T-helper 1 cell treated with Interleukin-12 subunit alpha and Interleukin-12 subunit beta and Interleukin-4 antibody, amounts not matched to agents 30 μg/mL and 1 μg/mL, for 36 hours (primary cell): ENCODE measurements around the gene ERCC6L.
"Not testable (repeated sequence)": the region's sequence is repeated elsewhere in the genome, so short reads cannot be mapped to it uniquely, and the experiment has no call there.

Experiments
- H3K27ac Mint-ChIP-seq: one replicate; pipeline ENCODE4 v1.8.0; 2021; ENCODE audit warnings: mild to moderate bottlenecking, mixed read lengths
- H3K27me3 Mint-ChIP-seq: one replicate; pipeline ENCODE4 v1.8.0; 2021; ENCODE audit warnings: low read depth, mixed read lengths
- H3K36me3 Mint-ChIP-seq: one replicate; pipeline ENCODE4 v1.8.0; 2021; ENCODE audit warnings: low read depth, mixed read lengths
- H3K4me1 Mint-ChIP-seq: one replicate; pipeline ENCODE4 v1.8.0; 2021; ENCODE audit warnings: low read depth, mixed read lengths
- H3K4me3 Mint-ChIP-seq: one replicate; pipeline ENCODE4 v1.8.0; 2021; ENCODE audit warnings: mild to moderate bottlenecking, moderate library complexity, mixed read lengths
- H3K9me3 Mint-ChIP-seq: one replicate; pipeline ENCODE4 v1.8.0; 2021; ENCODE audit warnings: mixed read lengths

The ERCC6L gene

DNA sequence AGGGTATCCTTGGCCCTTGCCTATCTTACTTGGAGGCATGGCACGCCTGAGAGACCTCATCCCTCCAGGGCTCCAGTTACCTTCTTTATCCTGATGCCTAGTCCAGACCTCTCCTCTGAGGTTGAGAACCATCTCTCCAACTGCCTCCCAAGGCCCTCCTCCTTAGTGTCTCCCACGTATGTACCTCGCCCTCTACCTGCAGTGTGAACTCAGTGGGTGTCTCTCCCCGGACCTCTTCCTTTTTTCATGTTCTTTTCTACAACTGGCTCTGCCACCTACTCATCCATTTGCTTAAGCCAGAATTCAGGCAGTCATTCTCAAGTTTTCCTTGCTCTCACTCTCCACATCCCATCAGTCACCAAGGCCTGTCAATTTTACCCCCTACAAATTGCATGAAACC lies 21.6 kb upstream of the ERCC6L start:
- Mint-ChIP-seq H3K4me1 (no peaks in the 10 kb centered on the region), H3K36me3 (no peaks in the 10 kb centered on the region), H3K9me3 (no peaks in the 10 kb centered on the region), H3K27ac (no peak overlapping the region), H3K4me3 (no peak overlapping the region), H3K27me3 (peaks cover 12% of the 10 kb centered on the region)

- Mint-ChIP-seq H3K4me3 (no peak overlapping the region), H3K4me1 (no peaks in the 10 kb centered on the region), H3K27ac (no peak overlapping the region)
Measured at GRCh38 chrX:72258174-72258573, 19.3 kb upstream of the ERCC6L start.

GRCh38 chrX:72255864-72256263 lies 17.0 kb upstream of the ERCC6L start:
- H3K36me3 Mint-ChIP-seq: no peaks in the 10 kb centered on the region
- no peaks in the 10 kb centered on the region for H3K4me1 Mint-ChIP-seq
- H3K4me3 Mint-ChIP-seq: no peak overlapping the region
- peaks cover 30% of the 10 kb centered on the region for H3K27me3 Mint-ChIP-seq
- H3K9me3 Mint-ChIP-seq: no peaks in the 10 kb centered on the region
- H3K27ac Mint-ChIP-seq: no peak overlapping the region

More at GRCh38 chrX:72258174-72258573, 19.3 kb upstream of the ERCC6L start:
- Mint-ChIP-seq H3K36me3 (no peaks in the 10 kb centered on the region), H3K27me3 (peaks cover 24% of the 10 kb centered on the region), H3K9me3 (no peaks in the 10 kb centered on the region)

DNA sequence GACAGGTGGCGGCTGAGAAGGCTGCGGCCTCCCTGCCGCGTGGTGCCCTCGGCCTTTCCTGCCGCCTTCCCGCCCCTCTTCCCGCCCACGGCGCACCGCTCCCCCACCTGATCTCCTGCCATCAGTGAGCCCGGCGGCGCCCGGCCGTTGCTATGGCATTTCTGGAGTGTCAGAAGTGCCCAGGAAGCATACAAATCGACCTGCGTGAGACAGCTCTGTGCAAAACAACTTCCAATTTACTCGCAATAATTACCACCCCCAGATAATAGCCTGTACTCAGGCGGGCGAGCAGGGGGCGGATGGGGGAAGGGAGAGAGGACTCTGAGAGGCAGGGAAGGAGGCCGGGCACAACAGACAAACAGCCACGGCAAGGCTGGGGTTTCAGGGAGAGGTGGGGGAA lies 16.6 kb upstream of the ERCC6L start:
- no peaks in the 10 kb centered on the region for H3K4me1 Mint-ChIP-seq
- H3K27me3 Mint-ChIP-seq: peaks cover 30% of the 10 kb centered on the region
- no peak overlapping the region for H3K27ac Mint-ChIP-seq
- H3K4me3 Mint-ChIP-seq: no peak overlapping the region
- H3K36me3 Mint-ChIP-seq: no peaks in the 10 kb centered on the region
- no peaks in the 10 kb centered on the region for H3K9me3 Mint-ChIP-seq

- H3K4me1 Mint-ChIP-seq: no peaks in the 10 kb centered on the region
- H3K27me3 Mint-ChIP-seq: peaks cover 30% of the 10 kb centered on the region
- H3K9me3 Mint-ChIP-seq: no peaks in the 10 kb centered on the region
- no peak overlapping the region for H3K27ac Mint-ChIP-seq
- H3K36me3 Mint-ChIP-seq: no peaks in the 10 kb centered on the region
- no peak overlapping the region for H3K4me3 Mint-ChIP-seq
Measured at GRCh38 chrX:72254816-72255215, 16.0 kb upstream of the ERCC6L start.

- H3K36me3 Mint-ChIP-seq: no peaks in the 10 kb centered on the region
- H3K4me3 Mint-ChIP-seq: no peak overlapping the region
- H3K4me1 Mint-ChIP-seq: no peaks in the 10 kb centered on the region
- no peaks in the 10 kb centered on the region for H3K9me3 Mint-ChIP-seq
- no peak overlapping the region for H3K27ac Mint-ChIP-seq
- H3K27me3 Mint-ChIP-seq: peaks cover 30% of the 10 kb centered on the region
Measured at GRCh38 chrX:72253686-72254085, 14.9 kb upstream of the ERCC6L start.

DNA sequence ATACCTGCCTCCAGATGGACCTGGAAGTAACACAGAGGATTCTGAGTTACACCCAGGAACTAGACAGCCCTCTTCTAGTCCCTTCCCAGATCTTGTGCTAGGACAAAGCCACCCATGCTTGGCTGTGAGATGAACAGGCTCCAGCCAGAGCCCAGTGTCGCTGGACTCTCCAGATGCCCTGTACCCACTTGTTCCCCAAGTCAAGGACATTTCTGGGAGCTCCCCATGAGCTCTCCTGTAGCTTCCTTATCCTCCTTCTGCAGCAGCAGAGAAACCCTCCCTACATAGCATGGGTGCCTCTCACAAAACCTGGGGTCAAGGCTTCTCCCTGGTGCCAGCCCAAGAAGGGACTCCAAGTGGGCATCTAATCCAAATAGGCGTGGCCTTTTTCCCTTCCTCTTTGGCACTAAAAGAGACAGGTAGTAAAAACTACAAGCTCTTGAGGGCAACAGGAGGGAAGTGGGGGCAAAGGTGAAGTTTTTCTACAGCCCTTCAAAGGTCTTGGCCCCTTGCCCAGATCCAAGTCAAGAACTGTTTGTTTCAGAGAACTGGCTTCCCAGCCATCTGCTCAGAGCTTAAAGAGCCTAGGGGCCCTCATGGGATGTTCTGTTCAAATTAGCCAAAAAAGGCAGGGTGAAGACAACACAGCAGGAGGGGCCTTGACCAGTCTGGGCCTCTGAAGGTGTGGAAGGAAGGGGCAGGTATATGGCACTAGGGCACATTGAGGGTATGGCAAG lies 8.5 kb upstream of the ERCC6L start:
- H3K36me3 Mint-ChIP-seq: no peaks in the 10 kb centered on the region
- H3K9me3 Mint-ChIP-seq: no peaks in the 10 kb centered on the region
- no peaks in the 10 kb centered on the region for H3K4me1 Mint-ChIP-seq
- no peaks in the 10 kb centered on the region for H3K27me3 Mint-ChIP-seq
- no peak overlapping the region for H3K4me3 Mint-ChIP-seq
- no peak overlapping the region for H3K27ac Mint-ChIP-seq

- H3K27me3 Mint-ChIP-seq: no peaks in the 10 kb centered on the region
- no peaks in the 10 kb centered on the region for H3K9me3 Mint-ChIP-seq
- H3K4me3 Mint-ChIP-seq: no peak overlapping the region
- H3K4me1 Mint-ChIP-seq: no peaks in the 10 kb centered on the region
- no peak overlapping the region for H3K27ac Mint-ChIP-seq
- H3K36me3 Mint-ChIP-seq: no peaks in the 10 kb centered on the region
Measured at GRCh38 chrX:72245461-72246089, 6.7 kb upstream of the ERCC6L start.

DNA sequence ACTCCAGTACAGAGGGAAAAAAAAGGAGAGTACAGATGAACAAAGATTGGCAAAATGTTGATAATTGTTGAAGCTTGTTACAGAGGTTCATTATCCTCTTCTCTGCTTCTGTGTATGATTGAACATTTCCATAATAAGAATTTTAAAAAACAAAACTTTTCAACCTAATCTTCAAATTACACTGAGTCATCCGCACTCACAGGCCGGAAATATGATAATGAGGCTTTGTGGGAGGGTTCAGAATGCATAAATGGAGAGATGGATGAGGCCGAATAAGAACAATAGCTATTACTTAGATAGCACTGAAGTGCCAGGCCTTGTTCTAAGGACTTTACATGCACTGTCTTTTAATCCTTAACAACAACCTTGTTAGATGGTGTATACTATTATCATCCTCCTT lies 4.6 kb upstream of the ERCC6L start:
- Mint-ChIP-seq H3K4me1 (no peaks in the 10 kb centered on the region), H3K36me3 (no peaks in the 10 kb centered on the region), H3K9me3 (no peaks in the 10 kb centered on the region), H3K27me3 (no peaks in the 10 kb centered on the region), H3K4me3 (no peak overlapping the region), H3K27ac (no peak overlapping the region)

- no peaks in the 10 kb centered on the region for H3K9me3 Mint-ChIP-seq
- H3K36me3 Mint-ChIP-seq: peaks cover 4% of the 10 kb centered on the region
- peaks cover 5% of the 10 kb centered on the region for H3K4me1 Mint-ChIP-seq
- no peak overlapping the region for H3K4me3 Mint-ChIP-seq
- H3K27ac Mint-ChIP-seq: no peak overlapping the region
- no peaks in the 10 kb centered on the region for H3K27me3 Mint-ChIP-seq
Measured at GRCh38 chrX:72240976-72241375, 2.1 kb upstream of the ERCC6L start.

DNA sequence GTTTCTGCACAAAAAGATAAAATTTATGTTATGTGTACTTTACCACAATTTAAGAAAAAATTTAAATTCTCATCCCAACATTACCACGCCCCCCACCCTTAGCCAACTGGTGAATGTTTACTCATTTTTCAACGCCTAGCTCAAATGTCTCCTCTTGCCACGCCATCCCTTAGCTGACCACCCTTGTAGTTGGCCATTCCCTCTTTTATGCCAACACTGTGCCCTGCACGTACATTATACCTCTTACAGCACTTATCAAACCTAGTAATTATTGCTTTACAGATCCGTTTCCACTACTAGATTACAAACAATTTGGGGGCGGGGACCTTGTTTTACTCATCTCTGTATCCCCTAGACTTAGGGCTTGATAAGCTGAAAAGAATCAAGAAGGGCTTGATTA lies 644 bp downstream of the ERCC6L start:
- Mint-ChIP-seq H3K27me3 (no peaks in the 10 kb centered on the region), H3K27ac (peak overlapping the region; percentile 31), H3K4me1 (peaks cover 8% of the 10 kb centered on the region), H3K9me3 (no peaks in the 10 kb centered on the region), H3K4me3 (peak overlapping the region; percentile 80), H3K36me3 (peaks cover 7% of the 10 kb centered on the region)

GRCh38 chrX:72236841-72237240 lies 2.0 kb downstream of the ERCC6L start:
- no peaks in the 10 kb centered on the region for H3K9me3 Mint-ChIP-seq
- H3K36me3 Mint-ChIP-seq: peaks cover 7% of the 10 kb centered on the region
- H3K4me1 Mint-ChIP-seq: peaks cover 8% of the 10 kb centered on the region
- no peak overlapping the region for H3K27ac Mint-ChIP-seq
- H3K4me3 Mint-ChIP-seq: peak overlapping the region; percentile 37
- H3K27me3 Mint-ChIP-seq: no peaks in the 10 kb centered on the region

DNA sequence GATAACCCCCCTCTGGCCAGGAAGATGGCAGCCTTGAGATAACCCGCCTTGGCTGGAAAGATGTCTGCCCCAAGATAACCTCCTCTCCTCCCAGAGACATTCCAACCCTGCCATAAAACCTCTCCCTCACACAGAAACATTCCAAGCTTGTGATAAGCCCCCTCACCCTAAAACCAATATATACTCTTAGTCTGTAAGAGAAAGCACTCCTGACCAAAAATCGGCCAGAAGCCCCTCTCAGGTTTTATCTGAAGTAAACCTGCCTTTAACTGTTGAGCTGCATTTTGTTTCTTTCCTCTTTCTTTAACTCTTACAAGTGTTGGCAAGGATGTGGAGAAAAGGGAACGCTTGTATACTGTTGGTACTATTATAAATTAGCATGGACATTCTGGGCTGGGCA lies 8.5 kb downstream of the ERCC6L start:
- peaks cover 21% of the 10 kb centered on the region for H3K36me3 Mint-ChIP-seq
- no peak overlapping the region for H3K4me3 Mint-ChIP-seq
- H3K9me3 Mint-ChIP-seq: no peaks in the 10 kb centered on the region
- no peak overlapping the region for H3K27ac Mint-ChIP-seq
- H3K27me3 Mint-ChIP-seq: no peaks in the 10 kb centered on the region
- peaks cover 3% of the 10 kb centered on the region for H3K4me1 Mint-ChIP-seq

DNA sequence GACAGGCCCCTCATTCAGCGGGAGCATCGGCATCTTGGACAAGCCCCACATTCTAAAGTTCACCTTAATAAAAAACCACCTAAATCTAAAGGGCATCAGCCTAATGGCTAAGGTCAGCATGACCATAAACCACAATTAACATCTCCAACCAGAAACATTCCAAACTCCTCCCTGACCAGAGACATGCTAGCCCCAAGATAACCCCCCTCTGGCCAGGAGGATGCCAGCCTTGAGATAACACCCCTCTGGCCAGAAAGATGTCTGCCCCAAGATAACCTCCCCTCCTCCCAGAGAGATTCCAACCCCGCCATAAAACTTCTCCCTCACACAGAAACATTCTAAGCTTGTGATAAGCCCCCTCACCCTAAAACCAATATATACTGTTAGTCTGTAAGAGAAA lies 18.5 kb downstream of the ERCC6L start:
- not testable (repeated sequence) for H3K9me3 Mint-ChIP-seq, H3K4me1 Mint-ChIP-seq, H3K36me3 Mint-ChIP-seq, H3K27ac Mint-ChIP-seq, H3K27me3 Mint-ChIP-seq, H3K4me3 Mint-ChIP-seq

DNA sequence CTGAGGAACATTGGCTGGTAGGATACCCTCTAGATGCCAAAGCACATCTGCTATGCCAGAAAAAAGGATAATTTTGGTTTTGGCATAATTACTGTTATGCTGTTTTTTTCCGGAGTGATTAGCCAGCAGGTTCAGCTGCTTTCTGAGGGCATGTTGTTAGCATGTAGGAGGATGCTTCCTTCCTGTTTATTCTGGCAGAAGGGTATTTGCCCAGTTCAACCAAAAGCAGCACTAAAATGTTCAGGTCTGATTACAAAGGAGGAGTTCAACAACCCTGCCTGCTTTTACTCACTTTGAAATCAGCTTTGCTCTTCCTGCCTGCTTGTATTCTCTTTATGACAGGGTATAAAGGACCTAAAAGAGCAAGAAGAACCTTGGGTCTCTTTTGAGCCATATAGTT lies 21.9 kb downstream of the ERCC6L start:
- Mint-ChIP-seq H3K27ac (no peak overlapping the region), H3K36me3 (peaks cover 7% of the 10 kb centered on the region), H3K27me3 (no peaks in the 10 kb centered on the region), H3K9me3 (no peaks in the 10 kb centered on the region), H3K4me1 (peaks cover 2% of the 10 kb centered on the region), H3K4me3 (no peak overlapping the region)
